Sigmoid colon (tissue), 4 donors: Measurements from ENCODE around the gene SOBP.

Source experiments
- POLR2A ChIP-seq, 2 donors: fragments of 450-650 bp; IDR thresholded peaks; one replicate each; pipeline ENCODE4 v1.6.1; 2016; ENCODE audit warnings: antibody characterized with exemption in 2 of 2, mild to moderate bottlenecking in 2 of 2, moderate library complexity in 2 of 2
- POLR2AphosphoS5 ChIP-seq, 4 donors: sonication (generic); formaldehyde crosslinking; IDR thresholded peaks; one replicate each; pipeline ENCODE4 v1.6.1; 2017; ENCODE audit warnings: antibody characterized with exemption in 4 of 4
- TF ChIP-seq, protein P1 (sequence below), 4 experiments: fragments of 450-650 bp in 3 of 4; fragments of 200-600 bp in 1 of 4; IDR thresholded peaks; one replicate each; pipeline ENCODE4 v1.5.1; 2016 to 2019; ENCODE audit warnings: antibody characterized with exemption in 4 of 4, mild to moderate bottlenecking in 3 of 4, moderate library complexity in 2 of 4

DNA sequence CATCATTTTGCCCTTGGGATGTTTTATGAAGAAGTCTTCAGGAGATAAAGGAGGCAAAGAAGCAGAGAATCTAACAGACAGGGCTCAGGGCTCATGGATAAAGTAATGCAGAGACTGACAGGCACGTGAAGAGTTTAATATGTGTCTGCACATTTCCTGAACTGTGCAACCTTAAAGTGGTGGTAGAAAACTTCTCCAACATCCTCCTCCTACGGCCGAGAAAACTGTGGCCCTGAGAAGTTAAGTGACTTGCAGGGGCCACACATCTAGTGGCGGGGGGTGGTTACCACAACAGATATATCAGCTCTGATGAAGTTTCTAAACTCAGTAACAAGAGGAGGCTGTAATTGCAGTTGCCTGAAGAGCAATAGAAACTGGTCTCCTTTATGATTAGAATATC is 61.0 kb downstream of the SOBP start:
- TF ChIP-seq, protein P1, sequence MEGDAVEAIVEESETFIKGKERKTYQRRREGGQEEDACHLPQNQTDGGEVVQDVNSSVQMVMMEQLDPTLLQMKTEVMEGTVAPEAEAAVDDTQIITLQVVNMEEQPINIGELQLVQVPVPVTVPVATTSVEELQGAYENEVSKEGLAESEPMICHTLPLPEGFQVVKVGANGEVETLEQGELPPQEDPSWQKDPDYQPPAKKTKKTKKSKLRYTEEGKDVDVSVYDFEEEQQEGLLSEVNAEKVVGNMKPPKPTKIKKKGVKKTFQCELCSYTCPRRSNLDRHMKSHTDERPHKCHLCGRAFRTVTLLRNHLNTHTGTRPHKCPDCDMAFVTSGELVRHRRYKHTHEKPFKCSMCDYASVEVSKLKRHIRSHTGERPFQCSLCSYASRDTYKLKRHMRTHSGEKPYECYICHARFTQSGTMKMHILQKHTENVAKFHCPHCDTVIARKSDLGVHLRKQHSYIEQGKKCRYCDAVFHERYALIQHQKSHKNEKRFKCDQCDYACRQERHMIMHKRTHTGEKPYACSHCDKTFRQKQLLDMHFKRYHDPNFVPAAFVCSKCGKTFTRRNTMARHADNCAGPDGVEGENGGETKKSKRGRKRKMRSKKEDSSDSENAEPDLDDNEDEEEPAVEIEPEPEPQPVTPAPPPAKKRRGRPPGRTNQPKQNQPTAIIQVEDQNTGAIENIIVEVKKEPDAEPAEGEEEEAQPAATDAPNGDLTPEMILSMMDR (IDR thresholded peaks at IDR 0.05) = no peak
- no peak for TF ChIP-seq POLR2A (IDR thresholded peaks at IDR 0.05)
- no peak for TF ChIP-seq POLR2AphosphoS5 (IDR thresholded peaks at IDR 0.05)
